H1 (cell line): ENCODE data around the gene MXI1. TPM values are rescaled to one million over a fixed set of nuclear protein-coding genes. Genes with fewer than 3 reads are reported as not detected.

Source experiments
- CTCF ChIP-seq, 3 experiments: IDR thresholded peaks; 1 replicate in 2 of 3; 2 replicates in 1 of 3; pipeline versions ENCODE4 v1.5.1 to v1.6.1; 2011; ENCODE audit warnings: low read length in 3 of 3, mild to moderate bottlenecking in 3 of 3, inconsistent platforms in 2 of 3, low read depth in 1 of 3, moderate library complexity in 1 of 3; ENCODE audit not compliant: insufficient read depth in 1 of 3; ENCODE audit errors: control extremely low read depth in 1 of 3
- MAX ChIP-seq: IDR thresholded peaks from 2 replicates; pipeline ENCODE4 v1.6.1; 2012; ENCODE audit warnings: inconsistent platforms
- SIN3A ChIP-seq, 2 experiments: IDR thresholded peaks in 1 of 2; conservative IDR thresholded peaks in 1 of 2; 2 replicates each; pipeline ENCODE4 v1.6.1; 2011 to 2012; ENCODE audit warnings: low read length in 2 of 2, improper control_type of control experiment in 1 of 2, low read depth in 1 of 2, mild to moderate bottlenecking in 1 of 2
- SUZ12 ChIP-seq: fragments of 200-600 bp; sonication (generic); IDR thresholded peaks from 2 replicates; pipeline ENCODE4 v1.6.1; 2012; ENCODE audit warnings: mild to moderate bottlenecking, inconsistent platforms, low read length, moderate library complexity, mixed read lengths
- polyA plus RNA-seq, 7 experiments: library from polyadenylated mRNA; depleted of rRNA in 3 of 7; stranded (reverse) in 5 of 7; unstranded in 2 of 7; fragments of >200 nt in 5 of 7; fragments of 200-250 nt in 2 of 7; gene quantifications; 1 replicate in 5 of 7; 2 replicates in 1 of 7; 4 replicates in 1 of 7; pipeline versions ENCODE4 v1.2.1 to v1.2.3, GENCODE V29; 2011 to 2013; ENCODE audit warnings: missing spikeins in 2 of 7, mixed read lengths in 2 of 7
- total RNA-seq: library from RNA; stranded (reverse); fragmentation: NEBNext Ultra II Directional; extraction: Animal tissue kit (Norgen Biotek cat#: 25700); gene quantifications from 2 replicates; pipeline ENCODE4 v1.2.1, GENCODE V29; 2021

Gene MXI1
- total and polyA plus RNA-seq, 2 of the 8 experiments (the other 6 are each of a cell fraction or from before 2014, with no cell fraction given): 5.7 to 8.8 TPM

- TF ChIP-seq MAX (no peak), SIN3A (conservative IDR thresholded peaks at IDR 0.05 in 1 of 2, IDR thresholded peaks at IDR 0.05 in 1 of 2; ENCODE audit: low read depth in 1 of 2, low read length in 2 of 2) (no peak), CTCF (IDR thresholded peaks at IDR 0.05; ENCODE audit: control extremely low read depth in 1 of 3, insufficient read depth in 1 of 3, low read depth in 1 of 3, low read length in 3 of 3) (no peak), SUZ12 (no peak)
These were observed 71.4 kb downstream of the MXI1 start (continued) for GRCh38 chr10:110278562-110279406.
